VCaP (cell line): ENCODE data around the gene TBC1D22A.

Source experiments
- H3K27ac ChIP-seq: fragments of 450-650 bp; 2 replicates; pipeline ENCODE4 v1.5.1; 2017
- TF ChIP-seq, protein P1 (sequence below): fragments of 450-650 bp; conservative IDR thresholded peaks from 2 replicates; pipeline ENCODE4 v1.5.1; 2017; ENCODE audit warnings: mild to moderate bottlenecking, moderate library complexity

Gene TBC1D22A

DNA sequence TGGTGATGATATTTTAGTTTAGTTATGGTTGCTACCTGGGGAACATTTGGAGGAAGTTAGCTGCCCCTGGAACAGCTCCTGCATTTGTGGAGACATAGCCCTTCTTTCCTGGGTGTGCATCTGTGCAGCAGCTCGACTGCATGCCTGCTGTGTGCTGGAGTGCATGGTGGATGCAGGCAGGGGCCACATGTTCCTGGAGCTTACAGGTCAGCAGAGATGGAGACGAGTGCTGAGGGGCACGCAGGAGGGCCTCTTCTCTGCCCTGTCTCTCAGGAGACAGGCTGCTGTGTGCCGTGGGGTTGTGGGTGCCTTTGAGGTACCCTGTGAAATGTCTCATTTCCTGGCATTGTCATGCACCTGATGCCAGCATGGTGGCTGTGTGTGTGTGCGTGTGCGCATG is 87.5 kb downstream of the TBC1D22A start:
- TF ChIP-seq, protein P1, sequence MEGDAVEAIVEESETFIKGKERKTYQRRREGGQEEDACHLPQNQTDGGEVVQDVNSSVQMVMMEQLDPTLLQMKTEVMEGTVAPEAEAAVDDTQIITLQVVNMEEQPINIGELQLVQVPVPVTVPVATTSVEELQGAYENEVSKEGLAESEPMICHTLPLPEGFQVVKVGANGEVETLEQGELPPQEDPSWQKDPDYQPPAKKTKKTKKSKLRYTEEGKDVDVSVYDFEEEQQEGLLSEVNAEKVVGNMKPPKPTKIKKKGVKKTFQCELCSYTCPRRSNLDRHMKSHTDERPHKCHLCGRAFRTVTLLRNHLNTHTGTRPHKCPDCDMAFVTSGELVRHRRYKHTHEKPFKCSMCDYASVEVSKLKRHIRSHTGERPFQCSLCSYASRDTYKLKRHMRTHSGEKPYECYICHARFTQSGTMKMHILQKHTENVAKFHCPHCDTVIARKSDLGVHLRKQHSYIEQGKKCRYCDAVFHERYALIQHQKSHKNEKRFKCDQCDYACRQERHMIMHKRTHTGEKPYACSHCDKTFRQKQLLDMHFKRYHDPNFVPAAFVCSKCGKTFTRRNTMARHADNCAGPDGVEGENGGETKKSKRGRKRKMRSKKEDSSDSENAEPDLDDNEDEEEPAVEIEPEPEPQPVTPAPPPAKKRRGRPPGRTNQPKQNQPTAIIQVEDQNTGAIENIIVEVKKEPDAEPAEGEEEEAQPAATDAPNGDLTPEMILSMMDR: no peak
- H3K27ac ChIP-seq: no peak overlapping the region

DNA sequence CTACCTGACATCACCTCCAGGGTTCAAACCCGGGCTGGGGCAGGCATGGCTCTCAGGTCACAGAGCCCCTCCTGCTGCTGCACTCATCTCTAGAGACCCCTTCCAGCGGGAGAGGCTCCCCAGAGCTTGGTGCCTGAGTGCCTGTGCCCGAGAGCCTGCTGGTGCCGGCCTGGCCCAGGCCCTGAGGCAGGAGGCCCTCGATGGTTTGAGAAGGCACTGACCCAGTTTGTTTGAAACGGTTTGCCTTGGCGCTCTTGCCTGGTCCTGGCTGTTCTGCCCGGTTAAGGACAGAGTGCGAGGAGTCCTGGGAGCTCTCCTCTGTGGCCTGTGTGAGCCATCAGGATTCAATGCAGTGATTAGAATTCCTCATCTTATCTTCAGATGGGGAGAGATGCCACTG is 88.9 kb downstream of the TBC1D22A start:
- TF ChIP-seq, protein P1: no peak
- no peak overlapping the region for H3K27ac ChIP-seq

- TF ChIP-seq, protein P1: no peak
- no peak overlapping the region for H3K27ac ChIP-seq
Observed at GRCh38 chr22:46851941-46852340, 89.5 kb downstream of the TBC1D22A start.

DNA sequence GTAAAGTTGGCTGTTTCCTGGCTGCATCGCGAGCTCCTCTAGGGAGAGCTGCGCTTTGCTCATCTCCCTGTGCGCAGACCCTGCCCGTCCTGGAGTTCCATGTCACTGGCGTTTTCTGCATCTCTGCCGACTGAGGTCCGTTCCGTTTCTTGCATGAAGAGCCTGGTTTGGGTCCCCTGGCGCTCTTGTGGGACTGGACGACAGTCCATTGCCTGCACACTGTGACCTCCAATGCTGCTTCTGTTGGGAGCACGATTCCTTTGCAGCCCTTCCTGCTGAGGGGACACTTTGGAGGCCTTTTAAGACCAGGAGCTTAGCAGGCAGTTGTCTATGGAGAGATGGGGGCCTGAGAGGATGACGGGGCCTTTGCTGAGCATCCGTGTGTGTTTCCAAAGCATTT is 90.3 kb downstream of the TBC1D22A start:
- TF ChIP-seq, protein P1: no peak
- no peak overlapping the region for H3K27ac ChIP-seq

- H3K27ac ChIP-seq: no peak overlapping the region
- TF ChIP-seq, protein P1: no peak
Observed at GRCh38 chr22:46853191-46853590, 90.7 kb downstream of the TBC1D22A start.

- H3K27ac ChIP-seq: no peak overlapping the region
- TF ChIP-seq, protein P1: no peak
Observed at GRCh38 chr22:46854125-46854870, 91.8 kb downstream of the TBC1D22A start.

DNA sequence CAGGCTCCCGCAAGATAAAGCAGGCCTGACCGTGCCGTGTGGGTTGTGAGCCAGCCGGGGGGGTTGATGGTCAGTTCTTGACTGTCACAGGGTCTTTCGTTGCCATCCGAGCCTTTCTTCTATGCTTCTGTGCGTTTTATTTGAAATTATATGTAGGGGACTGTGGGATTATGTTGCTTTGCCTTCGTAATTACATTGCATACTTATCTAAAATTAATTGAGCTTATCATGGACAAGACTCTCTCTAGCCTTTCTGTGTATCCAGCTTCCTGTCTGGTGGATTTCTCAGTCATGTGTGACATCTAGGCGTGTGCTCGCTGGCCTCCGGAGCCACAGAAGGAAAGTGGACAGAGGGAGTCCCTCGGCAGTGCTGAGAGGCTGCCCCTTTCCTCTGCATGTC is 93.2 kb downstream of the TBC1D22A start:
- TF ChIP-seq, protein P1: no peak
- no peak overlapping the region for H3K27ac ChIP-seq
